Lower leg skin (tissue), 3 donors: ENCODE results near the gene SNRPB2.

Source experiments
- POLR2A ChIP-seq, 2 donors: fragments of 450-650 bp; IDR thresholded peaks; one replicate each; pipeline ENCODE4 v1.6.1; 2016 to 2017; ENCODE audit warnings: antibody characterized with exemption in 2 of 2, mild to moderate bottlenecking in 1 of 2, moderate library complexity in 1 of 2
- TF ChIP-seq, protein P1 (sequence below), 3 donors: fragments of 450-650 bp; IDR thresholded peaks; one replicate each; pipeline ENCODE4 v1.5.1; 2016; ENCODE audit warnings: antibody characterized with exemption in 3 of 3, mild to moderate bottlenecking in 3 of 3, moderate library complexity in 2 of 3

DNA sequence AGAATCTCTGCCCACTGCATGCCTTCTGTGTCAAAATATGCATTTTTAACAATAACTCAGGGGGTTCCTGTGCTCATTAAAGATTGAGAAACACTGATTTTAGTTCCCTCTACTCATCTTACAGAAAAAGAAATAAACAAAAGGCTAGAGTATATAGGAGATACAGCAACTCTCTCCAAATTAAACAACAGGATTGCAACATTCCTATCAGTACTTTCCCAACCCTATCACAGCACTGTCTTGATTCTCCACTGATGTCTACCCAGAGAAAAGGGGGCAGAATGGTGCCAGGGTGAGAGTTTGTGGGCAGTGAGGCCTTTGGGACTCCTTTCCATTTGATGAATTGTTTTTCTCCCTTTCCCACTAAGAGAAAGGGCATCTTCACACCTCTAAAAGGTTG lies 23.1 kb downstream of the SNRPB2 start:
- TF ChIP-seq POLR2A (IDR thresholded peaks at IDR 0.05): no peak
- TF ChIP-seq, protein P1, sequence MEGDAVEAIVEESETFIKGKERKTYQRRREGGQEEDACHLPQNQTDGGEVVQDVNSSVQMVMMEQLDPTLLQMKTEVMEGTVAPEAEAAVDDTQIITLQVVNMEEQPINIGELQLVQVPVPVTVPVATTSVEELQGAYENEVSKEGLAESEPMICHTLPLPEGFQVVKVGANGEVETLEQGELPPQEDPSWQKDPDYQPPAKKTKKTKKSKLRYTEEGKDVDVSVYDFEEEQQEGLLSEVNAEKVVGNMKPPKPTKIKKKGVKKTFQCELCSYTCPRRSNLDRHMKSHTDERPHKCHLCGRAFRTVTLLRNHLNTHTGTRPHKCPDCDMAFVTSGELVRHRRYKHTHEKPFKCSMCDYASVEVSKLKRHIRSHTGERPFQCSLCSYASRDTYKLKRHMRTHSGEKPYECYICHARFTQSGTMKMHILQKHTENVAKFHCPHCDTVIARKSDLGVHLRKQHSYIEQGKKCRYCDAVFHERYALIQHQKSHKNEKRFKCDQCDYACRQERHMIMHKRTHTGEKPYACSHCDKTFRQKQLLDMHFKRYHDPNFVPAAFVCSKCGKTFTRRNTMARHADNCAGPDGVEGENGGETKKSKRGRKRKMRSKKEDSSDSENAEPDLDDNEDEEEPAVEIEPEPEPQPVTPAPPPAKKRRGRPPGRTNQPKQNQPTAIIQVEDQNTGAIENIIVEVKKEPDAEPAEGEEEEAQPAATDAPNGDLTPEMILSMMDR (IDR thresholded peaks at IDR 0.05): no peak
